Panc1 (cell line): ENCODE measurements around the gene FAM13B. TPM values are rescaled to one million over a fixed set of nuclear protein-coding genes. Genes with fewer than 3 reads are reported as not detected.

Experiments
- ATAC-seq: fragments of 200-7000 bp; cut with Tn5 transposase; 2 replicates; pipeline ENCODE4 v1.9.1; 2020; ENCODE audit warnings: mild to moderate bottlenecking, moderate library complexity
- BruUV-seq: library from RNA; stranded (reverse); fragments of 400-500 nt; replicated peaks from 2 replicates; lab custom pipeline; 2021; lab: Mats Ljungman, UMichigan
- CTCF ChIA-PET: fragments of 300-600 bp; sonication (Branson Sonifier 250); formaldehyde crosslinking; loops from one replicate; lab custom pipeline; 2022; ENCODE audit warnings: antibody characterized with exemption; lab: Charles Lee
- POLR2A ChIA-PET: fragments of 300-600 bp; sonication (Branson Sonifier 250); formaldehyde crosslinking; loops from one replicate; lab custom pipeline; 2022; ENCODE audit warnings: antibody characterized with exemption; lab: Charles Lee
- DNase-seq: peaks from one replicate; pipeline ENCODE4 v3.0.0-alpha.2; 2010; ENCODE audit warnings: low read depth, low spot score
- H3K27ac ChIP-seq: 2 replicates; pipeline ENCODE4 v1.5.1; 2011; ENCODE audit warnings: mild to moderate bottlenecking, low read length, inconsistent platforms
- H3K27me3 ChIP-seq: fragments of 200-500 bp; sonication (Bioruptor generic); 2 replicates; pipeline ENCODE4 v1.6.0; 2014; ENCODE audit warnings: low read length, inconsistent platforms; ENCODE audit not compliant: control insufficient read depth, insufficient read depth
- H3K36me3 ChIP-seq: fragments of 200-500 bp; sonication (Bioruptor generic); 2 replicates; pipeline ENCODE4 v1.5.1; 2014; ENCODE audit warnings: inconsistent platforms, mild to moderate bottlenecking, low read length, moderate library complexity; ENCODE audit not compliant: control insufficient read depth, insufficient read depth
- H3K4me1 ChIP-seq: 2 replicates; pipeline ENCODE4 v1.5.1; 2011; ENCODE audit warnings: inconsistent platforms, mild to moderate bottlenecking, low read length, moderate library complexity; ENCODE audit not compliant: control insufficient read depth, insufficient read depth
- H3K4me3 ChIP-seq, 2 experiments: 2 replicates each; pipeline ENCODE4 v1.5.1; 2011 to 2012; ENCODE audit warnings: low read depth in 2 of 2, low read length in 2 of 2, mild to moderate bottlenecking in 2 of 2, inconsistent platforms in 1 of 2, moderate library complexity in 1 of 2
- H3K9me3 ChIP-seq: fragments of 200-500 bp; sonication (Bioruptor generic); 2 replicates; pipeline ENCODE4 v1.5.1; 2014; ENCODE audit warnings: low read depth, mild to moderate bottlenecking, inconsistent platforms, low read length, moderate library complexity; ENCODE audit not compliant: control insufficient read depth, insufficient read depth
- CTCF ChIP-seq: fragments of 450-650 bp; IDR thresholded peaks from 2 replicates; pipeline ENCODE4 v1.5.1; 2017; ENCODE audit warnings: mild to moderate bottlenecking
- POLR2AphosphoS5 ChIP-seq: IDR thresholded peaks from 2 replicates; pipeline ENCODE4 v1.6.1; 2012; ENCODE audit warnings: mild to moderate bottlenecking, low read depth, low read length, moderate library complexity
- REST ChIP-seq, 2 experiments: IDR thresholded peaks; 2 replicates each; pipeline ENCODE4 v1.6.1; 2011 to 2012; ENCODE audit warnings: low read depth in 2 of 2, control low read depth in 1 of 2, low read length in 1 of 2, mild to moderate bottlenecking in 1 of 2, moderate library complexity in 1 of 2; ENCODE audit not compliant: insufficient read depth in 1 of 2
- SIN3A ChIP-seq: IDR thresholded peaks from 2 replicates; pipeline ENCODE4 v1.6.1; 2012; ENCODE audit warnings: low read depth, mild to moderate bottlenecking, low read length, moderate library complexity, borderline replicate concordance; ENCODE audit not compliant: insufficient read depth
- TCF7L2 ChIP-seq: IDR thresholded peaks from 2 replicates; pipeline ENCODE4 v1.6.1; 2011; ENCODE audit warnings: mild to moderate bottlenecking, low read depth, low read length, inconsistent platforms
- in situ Hi-C: cut with HindIII; loops from 2 replicates; pipeline ENCODE4 v1.10.0; 2016; ENCODE audit warnings: low sequenced_read_pairs, low pct_unique_long_range_greater_than_20kb
- intact Hi-C: fragments of 100-400 bp; cut with micrococcal nuclease; formaldehyde crosslinking; loops from one replicate; pipeline ENCODE4 v1.10.0; 2022; ENCODE audit not compliant: unreplicated experiment
- total RNA-seq: library from RNA; stranded (reverse); gene quantifications from one replicate; pipeline ENCODE4 v1.2.1, GENCODE V29; 2021; ENCODE audit not compliant: unreplicated experiment

Gene FAM13B
- total RNA-seq, 1 experiment from 2014 or later: 34.9 TPM

- Histone ChIP-seq H3K27ac (no peak overlapping the region), H3K27me3 (no peaks in the 10 kb centered on the region), H3K4me3 (no peak overlapping the region), H3K36me3 (no peaks in the 10 kb centered on the region; the same call in 1 of the 2 replicates), H3K4me1 (peaks cover 8% of the 10 kb centered on the region; the same call in 1 of the 2 replicates), H3K9me3 (no peaks in the 10 kb centered on the region)
- in situ Hi-C loops (no loop called here), intact Hi-C loops (no loop called here)
- no peak for TF ChIP-seq REST (IDR thresholded peaks at IDR 0.05; ENCODE audit: insufficient read depth in 1 of 2, low read depth in 2 of 2, low read length in 1 of 2)
- no peak for TF ChIP-seq POLR2AphosphoS5
- no peak for TF ChIP-seq TCF7L2
- TF ChIP-seq CTCF: no peak
- no peak for TF ChIP-seq SIN3A
- DNase-seq (no peak), ATAC-seq (no peak)
- ChIA-PET CTCF (interaction anchor here (1.3 kb wide), 1 partner anchor 14 kb away, joined by 3 read pairs; no protein-coding TSS in a partner anchor), POLR2A (no interaction called here)
- no TSS peak for BruUV-seq
Measured at GRCh38 chr5:138037271-138037670, 4.4 kb upstream of the FAM13B start.

- Histone ChIP-seq H3K4me1 (peaks cover 17% of the 10 kb centered on the region), H3K27me3 (no peaks in the 10 kb centered on the region), H3K36me3 (no peaks in the 10 kb centered on the region; the same call in 1 of the 2 replicates), H3K9me3 (no peaks in the 10 kb centered on the region), H3K27ac (peak overlapping the region; percentile 29; the same call in 1 of the 2 replicates), H3K4me3 (no peak overlapping the region)
- DNase-seq (peak; percentile 86), ATAC-seq (peak; percentile 82)
- intact Hi-C loops: loop anchor here (1.0 kb wide), 2 partner anchors 32 to 97 kb away; no protein-coding TSS in a partner anchor
- ChIA-PET POLR2A (no interaction called here), CTCF (interaction anchor here (0.7 to 2.5 kb wide), 5 partner anchors 13 to 98 kb away, joined by 3 to 19 read pairs (median 3); no protein-coding TSS in a partner anchor)
- TF ChIP-seq CTCF (peak; percentile 93), POLR2AphosphoS5 (no peak)
- no TSS peak for BruUV-seq
- in situ Hi-C loops: no loop called here
Measured at GRCh38 chr5:138035605-138036537, 3.0 kb upstream of the FAM13B start.
